Measurements from ENCODE around the gene SSBP4.

Gene SSBP4

DNA sequence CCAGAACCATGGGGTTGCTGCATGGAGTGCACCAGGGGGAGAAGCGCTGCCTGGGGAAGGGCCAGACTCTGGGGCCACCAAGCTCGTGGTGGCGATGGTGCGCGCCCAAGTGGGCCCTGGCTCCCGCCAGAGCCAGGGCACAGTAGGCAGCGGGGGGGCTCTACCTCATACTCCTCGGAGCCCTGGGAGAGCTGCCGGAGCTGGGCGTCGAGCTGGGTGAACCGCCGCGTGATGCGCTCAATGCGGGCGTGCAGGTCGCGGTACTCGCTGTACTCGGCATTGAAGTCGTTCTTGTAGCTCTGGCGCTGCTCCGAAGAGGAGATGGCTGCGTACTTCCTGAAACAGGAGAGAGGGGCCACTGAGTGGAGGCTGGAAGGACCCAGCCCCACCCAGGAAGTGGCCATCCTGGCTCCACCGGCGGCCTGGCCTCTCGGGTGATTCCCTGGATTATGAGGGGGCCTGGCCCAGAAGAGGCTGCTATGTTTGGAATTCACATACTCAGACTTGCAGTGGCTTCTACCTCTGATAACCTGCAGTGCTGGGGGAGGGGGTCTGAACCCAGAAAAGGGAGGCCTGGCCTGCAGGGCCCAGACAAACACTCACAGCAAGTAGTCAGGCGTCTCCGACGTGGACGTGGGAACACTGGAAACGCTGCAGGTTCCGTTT lies 27.1 kb downstream of the SSBP4 start:
- no peak for DNase-seq

DNA sequence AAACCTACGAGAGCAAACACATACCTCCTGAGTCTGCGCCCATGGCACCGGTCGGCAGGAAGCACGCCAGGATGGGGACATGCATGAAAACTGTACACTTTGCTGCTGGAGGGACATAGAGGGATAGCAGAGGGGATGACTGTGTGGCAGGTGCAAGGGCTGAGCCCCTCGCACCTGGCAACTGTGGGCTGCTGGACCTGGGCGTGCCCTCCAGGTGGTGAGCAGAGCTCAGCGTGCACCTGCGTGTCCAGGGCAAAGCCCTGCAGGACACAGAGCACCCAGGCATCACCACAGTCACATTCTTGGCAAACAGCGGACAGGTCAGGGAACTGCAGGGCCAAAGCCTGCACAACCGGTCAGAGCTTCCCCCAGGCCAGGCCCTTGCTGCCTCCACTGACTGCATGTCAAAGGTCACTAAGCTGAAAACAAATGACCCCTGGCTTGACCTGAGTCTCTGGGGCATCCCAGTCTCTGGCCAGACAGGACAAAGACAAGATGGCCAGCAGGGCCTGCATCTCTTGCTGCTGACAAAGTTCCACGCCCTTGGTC lies 27.7 kb downstream of the SSBP4 start:
- DNase-seq, result no peak

DNA sequence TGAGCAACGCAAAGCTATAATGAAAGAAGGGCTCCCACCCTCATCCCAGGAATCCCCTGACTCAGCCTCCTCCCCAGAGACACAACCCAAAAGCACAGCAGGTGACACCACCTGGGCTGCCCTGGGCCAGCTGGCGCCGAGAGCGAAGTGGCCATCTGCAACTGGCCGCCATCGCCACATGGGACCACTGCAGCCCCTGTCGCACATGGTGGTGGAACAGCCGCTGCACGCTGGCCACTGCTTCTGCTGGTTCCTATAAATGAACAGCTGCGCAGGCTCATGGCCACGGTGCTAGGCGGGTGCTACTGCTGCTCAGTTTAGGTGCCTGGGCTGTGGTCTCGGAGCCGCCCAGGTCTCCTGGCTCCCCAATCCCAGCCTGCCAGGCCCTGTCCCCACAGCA lies 30.4 kb downstream of the SSBP4 start:
- DNase-seq, result no peak

DNA sequence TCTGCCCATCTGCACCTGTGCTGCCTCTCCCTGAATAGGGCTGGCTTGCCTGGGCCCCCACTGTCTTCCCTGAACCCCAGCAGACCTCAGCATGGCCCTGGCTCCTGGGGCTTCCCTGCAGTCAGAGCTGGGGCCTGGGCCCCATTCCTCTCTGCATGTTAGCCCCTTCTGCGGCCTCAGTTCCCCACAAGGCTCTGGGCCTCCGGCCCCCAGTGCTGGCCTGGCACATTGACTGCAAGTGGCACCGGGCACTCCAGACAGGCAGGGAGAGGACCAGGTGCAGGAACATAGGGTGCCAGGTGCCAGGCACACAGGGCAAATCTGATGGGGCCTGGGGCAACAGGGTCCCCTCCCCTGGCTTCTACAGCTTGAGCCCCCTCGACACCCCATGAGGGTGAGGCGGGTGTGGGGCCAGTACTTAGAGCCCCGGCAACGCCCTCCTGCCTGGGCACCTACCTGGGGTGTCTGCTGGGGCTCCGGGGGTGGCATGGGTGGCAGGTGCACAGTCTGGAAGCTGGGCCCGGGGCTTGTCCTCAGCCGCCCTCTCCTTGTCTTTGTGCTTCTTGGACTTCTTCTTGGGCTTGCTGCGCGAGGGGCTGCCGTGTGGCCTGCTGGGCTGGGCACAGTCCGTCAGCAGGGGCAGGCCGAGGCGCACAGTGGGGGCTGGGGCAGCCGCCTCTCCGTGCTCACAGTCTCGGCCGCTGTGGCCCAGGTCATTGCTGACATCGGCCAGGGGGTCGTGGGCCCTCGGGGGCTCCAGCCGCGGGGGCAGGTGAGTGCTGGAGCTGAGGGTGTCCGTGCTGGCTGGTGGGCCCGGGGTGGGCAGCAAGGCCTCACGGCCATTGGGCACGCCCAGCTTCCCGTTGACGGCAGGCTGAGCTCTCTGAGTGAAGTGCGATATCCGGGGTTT lies 31.1 kb downstream of the SSBP4 start:
- no peak for DNase-seq

DNA sequence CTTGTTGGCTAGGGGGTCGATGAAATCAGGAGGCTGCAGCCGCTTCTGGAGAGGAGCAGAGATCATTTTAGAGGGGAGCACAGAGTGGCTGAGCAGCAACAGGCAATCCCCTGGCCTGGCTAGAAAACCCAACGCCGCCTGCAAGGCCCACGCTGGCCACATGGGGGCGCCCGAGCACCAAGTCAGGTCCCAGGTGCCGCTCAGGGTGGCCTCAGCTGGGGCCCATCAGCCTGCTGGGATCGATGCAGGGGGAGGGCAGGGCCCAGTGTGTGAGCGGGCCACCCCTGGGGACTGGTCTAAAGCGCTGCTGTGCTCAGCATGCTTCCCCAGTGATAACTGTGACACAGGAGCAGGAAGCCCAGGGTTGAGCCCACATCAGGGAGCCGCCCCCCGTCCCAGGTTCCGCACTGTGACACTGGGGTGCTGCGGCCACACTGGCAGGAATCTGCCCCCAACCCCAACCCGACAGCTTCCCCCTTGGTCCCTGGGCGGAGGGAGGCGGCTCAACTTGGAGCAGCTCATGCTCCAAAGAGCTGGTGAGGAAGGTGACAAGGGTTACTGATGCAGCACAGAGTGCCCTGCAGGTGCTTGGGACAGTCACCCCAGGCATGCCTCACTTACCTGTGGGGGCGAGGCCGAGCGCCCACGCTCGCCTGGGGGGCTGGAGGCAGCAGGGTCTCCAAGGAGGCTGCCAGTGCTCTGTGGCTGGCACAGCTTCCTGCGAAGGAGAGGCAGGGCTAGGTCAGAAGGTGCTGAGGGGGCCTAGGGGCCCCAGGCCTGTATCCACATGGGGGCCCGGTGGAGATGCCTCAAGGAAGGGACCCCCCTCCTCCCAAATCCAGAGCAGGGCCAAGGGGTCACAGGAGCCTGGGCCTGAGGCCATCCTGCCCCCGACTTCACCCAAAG lies 32.0 kb downstream of the SSBP4 start:
- DNase-seq, result peak; percentile 74

DNA sequence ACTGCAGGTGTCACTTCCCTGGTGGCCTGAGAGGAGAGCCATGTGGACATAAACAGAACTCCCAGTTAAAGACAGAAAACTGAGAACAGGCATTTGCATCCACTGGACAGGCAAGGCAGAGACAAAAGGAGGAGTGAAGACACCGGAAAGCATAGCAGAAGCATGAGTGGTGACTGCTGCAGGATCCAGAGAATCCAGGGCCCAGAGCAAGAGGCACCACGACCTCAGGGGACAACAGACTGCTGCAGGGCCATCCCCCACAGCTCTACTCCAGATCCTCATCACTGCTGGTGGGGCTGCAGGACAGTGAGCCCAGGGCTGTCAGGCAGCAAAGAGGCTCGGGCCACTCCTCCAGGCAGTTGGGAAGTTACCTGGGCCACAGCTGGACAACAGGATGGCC lies 33.2 kb downstream of the SSBP4 start:
- no peak for DNase-seq

DNA sequence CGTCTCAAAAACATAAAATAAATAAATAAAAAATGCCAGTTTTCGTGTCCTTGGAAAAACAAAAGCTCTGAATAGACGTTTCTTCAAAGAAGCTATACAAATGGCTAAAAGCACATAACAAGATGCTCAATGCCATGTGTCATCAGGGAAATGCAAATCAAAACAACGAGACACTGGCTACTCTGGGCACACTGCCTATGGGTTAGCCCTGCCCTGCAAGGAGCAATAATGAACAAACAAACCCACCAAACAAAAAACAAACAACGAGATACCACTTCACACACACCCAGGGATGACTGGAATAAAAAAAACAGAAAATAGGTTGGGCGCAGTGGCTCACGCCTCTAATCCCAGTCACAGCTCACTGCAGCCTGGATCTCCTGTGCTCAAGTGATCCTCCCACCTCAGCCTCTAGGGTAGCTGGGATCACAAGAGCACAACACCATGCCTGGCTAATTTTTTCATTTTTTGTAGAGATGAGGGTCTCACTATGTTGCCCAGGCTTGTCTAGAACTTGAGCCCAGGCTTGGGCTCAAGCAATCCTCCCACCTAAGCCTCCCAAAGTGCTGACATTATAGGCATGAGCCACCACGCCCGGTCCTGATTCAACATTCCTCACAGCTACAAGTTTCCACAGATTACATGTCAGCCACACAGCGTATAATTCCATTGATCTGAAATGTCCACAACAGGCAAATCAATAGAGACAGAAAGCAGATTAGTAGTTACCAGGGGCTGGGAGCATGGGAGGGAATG lies 34.2 kb downstream of the SSBP4 start:
- DNase-seq, result no peak

DNA sequence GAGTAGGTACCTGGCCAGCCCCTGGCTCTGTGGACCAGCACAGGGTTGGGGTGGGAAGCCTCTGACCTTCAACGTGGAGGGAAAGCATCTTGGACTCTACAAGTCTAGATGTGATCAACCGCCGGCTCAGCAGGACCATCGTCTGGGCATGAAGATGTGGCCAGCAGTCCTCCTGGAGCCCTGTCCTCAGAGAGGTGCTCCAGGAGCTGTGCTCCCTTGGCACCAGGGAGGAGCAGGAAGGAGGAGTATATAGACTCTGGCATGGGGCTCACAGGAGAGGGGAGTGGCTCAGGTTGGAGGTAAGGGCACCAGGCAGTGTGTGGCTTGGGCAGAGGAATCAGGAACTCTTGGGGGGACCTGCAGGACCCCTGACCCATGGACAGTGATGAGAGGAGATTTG lies 37.1 kb downstream of the SSBP4 start:
- DNase-seq, result no peak

DNA sequence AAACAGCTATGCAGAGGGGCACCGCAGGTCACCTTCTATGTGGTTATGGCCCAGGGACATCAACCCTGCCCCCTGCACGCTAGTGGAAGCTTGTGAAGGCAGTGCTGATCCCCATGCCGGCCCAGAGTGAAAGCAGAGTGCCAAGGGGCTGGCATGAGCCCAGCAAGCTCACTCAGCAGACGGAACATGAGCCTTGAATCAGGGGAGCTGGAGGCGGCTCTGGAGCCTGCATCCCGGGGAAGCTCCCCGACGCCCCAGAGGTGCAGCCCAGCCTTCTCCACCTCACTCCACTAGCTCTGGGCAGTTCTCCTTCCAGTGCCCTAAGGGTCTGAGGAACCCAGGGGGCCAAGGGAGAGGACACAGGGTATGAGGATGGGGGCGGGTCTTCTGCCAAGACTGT lies 37.8 kb downstream of the SSBP4 start:
- DNase-seq, result no peak

DNA sequence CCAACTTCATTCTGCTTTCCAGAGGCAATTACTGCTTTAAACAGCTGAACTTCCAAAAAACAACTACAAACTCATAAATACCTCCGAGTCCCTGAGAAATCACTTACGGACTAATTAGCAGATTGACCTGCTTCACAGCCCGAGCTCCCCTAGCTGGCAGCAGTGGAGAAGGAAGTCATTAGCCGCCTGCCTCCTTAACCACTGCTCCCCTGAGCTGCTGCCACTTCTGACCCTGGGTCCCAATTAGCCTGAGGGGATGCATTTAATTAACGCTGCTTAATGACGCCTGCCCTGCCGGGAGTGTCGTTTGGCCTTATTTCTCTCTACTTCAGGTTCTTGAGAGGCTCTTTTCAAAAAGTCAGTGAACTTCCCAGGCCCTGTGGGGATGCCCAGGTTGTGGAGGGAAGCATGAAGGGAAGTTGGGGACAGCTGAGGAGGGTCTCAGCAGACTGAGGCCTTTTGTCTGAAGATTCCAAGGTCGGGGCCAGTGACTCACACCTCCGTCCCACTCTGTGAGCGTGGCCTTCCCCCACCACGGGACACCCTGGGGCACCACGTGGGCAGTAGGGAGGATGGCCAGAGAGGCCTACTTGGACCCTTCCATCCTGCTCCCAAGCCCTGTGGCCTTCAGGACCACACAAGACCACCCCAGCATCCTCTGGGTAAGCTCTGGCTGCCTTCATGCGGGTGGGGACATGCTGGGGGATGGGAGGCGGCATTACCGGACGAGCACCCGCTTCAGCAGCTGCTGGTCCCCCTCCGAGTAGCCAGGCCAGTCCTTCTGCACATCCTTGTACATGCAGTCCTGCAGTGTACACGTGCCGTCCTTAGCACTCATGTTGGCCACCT lies 38.5 kb downstream of the SSBP4 start:
- DNase-seq, result no peak

DNA sequence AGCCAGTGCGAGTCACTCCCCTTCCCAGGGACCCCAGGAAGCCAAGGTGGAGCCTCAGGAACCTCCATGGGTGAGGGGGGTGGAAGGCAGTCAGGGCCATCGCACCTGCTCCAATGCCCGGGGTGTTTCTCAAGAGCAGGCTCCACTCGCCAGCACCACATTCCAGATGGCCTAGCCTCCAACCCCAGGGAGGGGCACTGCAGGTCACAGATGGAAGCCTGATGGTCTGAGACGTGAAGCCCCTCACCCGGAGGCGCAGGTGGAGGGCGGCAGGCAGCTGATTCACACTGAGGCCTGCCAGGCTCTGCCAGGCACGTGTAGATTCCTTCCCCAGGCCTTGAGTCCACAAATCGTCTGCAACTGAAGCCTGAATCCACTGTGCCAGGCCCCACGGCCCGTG lies 41.7 kb downstream of the SSBP4 start:
- no peak for DNase-seq

DNA sequence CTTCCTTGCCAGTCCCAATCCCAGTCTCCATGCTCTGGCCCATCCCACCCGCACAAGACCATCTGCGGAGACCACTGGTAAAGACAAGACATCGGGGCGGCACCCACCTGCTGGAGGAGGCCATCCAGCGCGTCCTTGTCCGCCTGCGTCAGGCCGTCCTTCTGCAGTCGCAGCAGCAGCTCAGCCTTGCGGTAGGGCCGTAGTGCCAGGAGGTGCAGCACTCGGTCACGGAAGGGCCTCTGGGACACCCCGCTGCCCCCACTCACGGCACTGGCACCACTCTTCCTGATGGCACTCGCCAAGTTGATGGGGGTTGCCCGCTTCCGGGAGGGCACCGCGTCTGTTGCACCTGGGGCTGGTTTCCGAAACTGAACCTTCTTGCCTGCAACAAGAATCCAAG lies 42.3 kb downstream of the SSBP4 start:
- DNase-seq, result no peak

DNA sequence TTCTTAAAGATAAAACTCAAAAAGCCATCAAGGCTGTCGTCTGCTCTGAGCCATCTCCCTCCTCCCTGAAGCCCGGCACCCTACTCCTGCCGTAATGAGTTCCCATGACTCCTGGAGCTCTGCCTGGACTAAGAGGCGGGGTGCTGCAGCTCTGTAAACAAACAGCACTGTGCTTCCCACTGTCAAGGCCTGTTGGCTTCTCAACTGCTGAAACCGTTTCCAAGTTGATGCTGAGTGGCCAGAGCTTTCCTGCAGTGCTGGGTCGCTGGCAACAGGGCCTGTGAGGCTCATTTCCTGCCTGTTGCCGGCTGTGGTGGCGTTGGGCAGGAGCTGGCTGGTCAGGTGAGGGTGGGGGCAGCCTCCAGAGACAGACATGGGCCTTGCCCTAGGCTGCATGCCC lies 45.4 kb downstream of the SSBP4 start:
- no peak for DNase-seq

DNA sequence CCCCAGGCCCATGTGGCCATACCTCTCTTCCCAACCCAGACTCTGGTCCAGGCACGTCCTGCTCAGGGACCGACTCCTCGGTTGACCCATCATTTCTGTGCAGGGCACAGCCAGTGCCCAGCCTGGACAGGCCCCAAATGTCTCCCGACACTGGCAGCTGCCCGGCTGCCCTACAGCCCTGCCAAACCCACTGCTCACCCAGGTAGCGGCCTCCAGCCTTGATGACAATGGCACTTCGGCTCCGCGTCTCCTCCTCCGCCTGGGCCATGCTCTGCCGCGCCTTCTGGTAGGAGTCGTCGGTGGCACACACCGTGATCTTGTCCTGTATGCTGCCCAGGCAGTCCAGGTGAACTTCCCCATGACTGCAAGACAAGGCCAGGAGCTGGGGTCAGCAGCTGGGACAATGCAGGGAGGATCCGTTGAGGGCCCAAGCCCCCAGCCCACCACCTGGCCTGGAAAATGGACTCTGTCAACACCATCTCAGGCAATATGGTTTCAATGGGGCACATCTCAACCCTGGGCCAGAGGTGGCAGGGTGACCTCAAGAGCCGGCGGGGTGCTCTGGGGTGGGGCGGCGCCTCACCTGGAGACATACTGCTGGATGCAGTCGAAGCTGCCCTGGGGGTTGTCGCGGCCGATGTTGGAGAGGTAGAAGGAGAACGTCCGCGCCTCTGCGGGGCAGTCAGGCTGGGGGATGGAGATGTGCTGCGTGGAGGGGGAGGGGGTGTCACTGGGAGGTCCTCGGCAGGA lies 46.2 kb downstream of the SSBP4 start:
- no peak for DNase-seq

DNA sequence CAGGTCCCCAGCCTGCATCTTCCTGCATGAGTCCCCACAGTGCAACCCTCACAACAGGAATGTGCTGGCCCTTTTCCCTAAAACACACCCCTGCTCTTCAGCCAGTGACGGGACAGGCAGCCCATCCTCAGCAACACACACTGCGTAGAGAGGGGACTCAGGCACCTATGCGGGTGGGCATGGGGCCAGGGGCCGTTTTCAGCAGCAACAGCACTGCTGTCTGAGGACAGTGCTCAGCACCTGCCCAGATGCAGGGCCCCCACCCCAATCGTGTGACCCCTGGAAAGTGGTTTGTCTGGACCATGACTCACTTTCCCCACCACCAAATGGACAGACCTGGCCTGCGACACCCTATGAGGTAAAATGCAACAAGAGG lies 46.8 kb downstream of the SSBP4 start:
- DNase-seq, result no peak

DNA sequence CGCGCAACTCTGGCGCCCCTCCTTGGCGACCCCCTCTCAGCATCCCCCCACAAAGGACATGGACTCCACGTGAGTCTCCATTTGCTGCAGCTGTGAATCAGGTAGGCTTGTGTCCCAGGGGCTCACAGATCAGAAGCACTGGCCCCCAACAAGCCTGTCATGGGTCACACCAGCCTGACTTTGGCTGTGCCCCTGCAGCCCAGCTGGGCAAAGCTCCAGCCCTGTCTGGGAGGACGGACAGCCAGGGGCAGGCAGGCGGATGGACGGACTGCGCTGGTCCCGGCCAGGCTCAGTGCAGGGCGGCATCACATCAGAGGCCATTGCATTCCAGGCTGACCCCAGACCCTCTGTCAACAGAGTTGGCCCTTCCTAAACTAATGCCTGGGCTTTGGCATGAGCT lies 47.2 kb downstream of the SSBP4 start:
- no peak for DNase-seq

DNA sequence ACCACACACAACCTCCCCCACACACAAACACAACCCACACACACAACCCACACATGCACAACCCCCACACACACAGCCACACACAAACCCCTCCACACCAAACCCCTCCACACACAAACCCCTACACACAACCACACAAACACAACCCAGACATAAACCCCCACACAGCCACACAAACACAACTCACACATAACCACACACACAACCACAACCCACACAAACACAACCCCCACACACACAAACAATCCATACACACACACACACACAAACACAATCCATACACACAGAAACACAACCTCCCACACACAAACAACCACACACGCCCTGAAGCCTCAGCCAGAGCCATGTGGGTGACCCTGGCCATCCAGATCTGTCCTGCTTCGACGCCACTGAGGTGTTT lies 48.8 kb downstream of the SSBP4 start:
- DNase-seq, result no peak

DNA sequence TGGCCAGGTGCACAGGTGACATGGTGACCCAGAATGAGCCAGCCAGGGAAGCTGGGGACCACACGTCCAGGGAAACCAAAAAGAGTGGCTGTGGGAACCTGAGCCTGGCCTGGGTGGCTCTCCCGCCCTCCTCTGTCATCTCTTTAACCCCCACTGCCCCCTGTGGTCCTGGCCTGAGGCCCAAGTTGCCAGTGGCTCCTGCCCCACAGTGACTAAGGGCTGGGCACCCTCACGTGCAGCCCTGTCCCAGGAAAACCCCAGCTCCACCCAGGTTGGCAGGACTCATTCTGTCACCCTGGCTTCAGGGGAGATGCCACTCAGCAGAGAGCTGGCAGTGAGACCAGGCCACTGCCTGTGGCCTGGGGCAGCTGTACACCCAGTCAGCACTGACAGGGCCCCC lies 49.3 kb downstream of the SSBP4 start:
- no peak for DNase-seq

DNA sequence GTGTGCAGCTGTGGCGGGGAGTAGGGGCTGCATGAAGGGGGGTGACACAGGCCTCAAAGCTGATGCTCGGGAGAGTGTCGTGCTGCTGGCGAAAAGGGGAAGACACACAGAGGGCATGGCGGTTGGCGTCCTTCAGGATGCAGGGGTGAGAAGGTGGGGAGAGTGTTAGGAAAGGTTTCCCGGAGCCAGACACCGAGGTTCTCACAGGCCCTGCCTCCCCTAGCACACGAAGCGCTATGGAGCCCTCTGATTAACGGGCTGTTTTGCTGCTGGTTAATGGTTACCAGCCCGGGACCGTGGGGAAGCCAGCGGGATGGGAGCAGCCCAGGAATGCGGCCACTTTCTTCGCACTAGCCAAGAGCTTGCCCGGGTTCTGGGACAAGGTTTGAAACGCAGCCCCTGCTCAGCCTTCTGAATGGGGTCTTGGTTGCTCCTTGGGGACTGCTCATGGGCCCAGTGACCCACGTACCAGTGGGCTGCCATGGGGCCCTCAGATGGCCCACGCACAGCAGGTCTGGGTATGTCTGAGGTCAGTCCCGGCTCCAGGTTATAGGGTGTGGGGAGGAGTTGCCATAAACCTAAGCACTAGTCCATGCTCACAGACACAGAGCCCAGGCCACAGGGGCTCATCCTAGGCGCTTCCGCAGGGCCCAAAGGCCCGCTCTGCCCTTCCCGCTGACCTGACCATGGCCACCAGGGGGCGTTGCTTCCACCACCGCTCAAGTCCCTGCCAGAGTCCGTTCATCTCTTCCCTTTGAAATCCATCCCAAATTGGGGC lies 50.1 kb downstream of the SSBP4 start:
- peak; percentile 57 to 61 for DNase-seq

DNA sequence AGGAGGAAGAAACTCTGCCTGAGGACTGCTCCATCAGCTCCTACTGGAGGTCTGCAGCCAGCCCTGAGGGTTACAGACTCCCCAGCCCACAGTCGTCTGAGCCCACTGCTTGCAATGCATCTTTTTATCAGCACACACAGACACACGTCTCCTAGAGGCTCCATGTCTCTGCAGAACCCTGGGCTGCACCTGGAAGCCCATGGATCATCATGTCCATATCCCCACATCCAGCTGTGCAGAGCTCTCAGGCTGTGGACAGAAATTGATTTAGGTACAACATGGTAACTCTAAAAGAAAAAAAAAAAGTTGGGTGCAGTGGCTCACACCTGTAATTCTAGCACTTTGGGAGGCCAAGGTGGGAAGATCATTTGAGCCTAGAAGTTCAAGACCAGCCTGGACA lies 51.6 kb downstream of the SSBP4 start:
- no peak for DNase-seq

Data from inflammatory macrophage (primary cell).